ENCODE data around the gene LAMA4.

LAMA4 gene

GRCh38 chr6:112148103-112148502 lies 106.3 kb downstream of the LAMA4 start:
- no peak for DNase-seq (ENCODE audit: low read depth in 2 of 2)
- TF ChIP-seq CTCF (IDR thresholded peaks at IDR 0.05; ENCODE audit: low read depth, low read length): no peak
- H3K4me3 ChIP-seq (replicated peaks in 1 of 2; ENCODE audit: low read depth in 2 of 2, low read length in 2 of 2): no peak overlapping the region

GRCh38 chr6:112145080-112145573 lies 109.2 kb downstream of the LAMA4 start:
- H3K4me3 ChIP-seq (replicated peaks in 1 of 2; ENCODE audit: low read depth in 2 of 2, low read length in 2 of 2): no peak overlapping the region
- TF ChIP-seq CTCF (IDR thresholded peaks at IDR 0.05; ENCODE audit: low read depth, low read length): no peak
- DNase-seq (ENCODE audit: low read depth in 2 of 2): no peak

- no peak overlapping the region for H3K4me3 ChIP-seq (replicated peaks in 1 of 2; ENCODE audit: low read depth in 2 of 2, low read length in 2 of 2)
- no peak for TF ChIP-seq CTCF (IDR thresholded peaks at IDR 0.05; ENCODE audit: low read depth, low read length)
Measured at GRCh38 chr6:112144145-112144926, 110.0 kb downstream of the LAMA4 start.

GRCh38 chr6:112141707-112142106 lies 112.7 kb downstream of the LAMA4 start:
- H3K4me3 ChIP-seq (replicated peaks in 1 of 2; ENCODE audit: low read depth in 2 of 2, low read length in 2 of 2): no peak overlapping the region
- TF ChIP-seq CTCF (IDR thresholded peaks at IDR 0.05; ENCODE audit: low read depth, low read length): no peak
- no peak for DNase-seq (ENCODE audit: low read depth in 2 of 2)

More at GRCh38 chr6:112144145-112144926, 110.0 kb downstream of the LAMA4 start:
- no peak for DNase-seq (ENCODE audit: low read depth in 2 of 2)

- DNase-seq (ENCODE audit: low read depth in 2 of 2): no peak
- no peak overlapping the region for H3K4me3 ChIP-seq (replicated peaks in 1 of 2; ENCODE audit: low read depth in 2 of 2, low read length in 2 of 2)
- TF ChIP-seq CTCF (IDR thresholded peaks at IDR 0.05; ENCODE audit: low read depth, low read length): no peak
Measured at GRCh38 chr6:112139052-112139451, 115.3 kb downstream of the LAMA4 start.

GRCh38 chr6:112130878-112131277 lies 123.5 kb downstream of the LAMA4 start:
- H3K4me3 ChIP-seq (replicated peaks in 1 of 2; ENCODE audit: low read depth in 2 of 2, low read length in 2 of 2): no peak overlapping the region
- DNase-seq (ENCODE audit: low read depth in 2 of 2): no peak
- TF ChIP-seq CTCF (IDR thresholded peaks at IDR 0.05; ENCODE audit: low read depth, low read length): no peak

Measured in cardiac fibroblast (primary cell).